CD4-positive, alpha-beta T cell treated with Interleukin-21 for 1 hour (primary cell): Measurements from ENCODE around the gene TBC1D9.

ENCODE experiments used
- DNase-seq: peaks from one replicate; pipeline ENCODE4 v3.0.0-alpha.2; 2020

The TBC1D9 gene

DNA sequence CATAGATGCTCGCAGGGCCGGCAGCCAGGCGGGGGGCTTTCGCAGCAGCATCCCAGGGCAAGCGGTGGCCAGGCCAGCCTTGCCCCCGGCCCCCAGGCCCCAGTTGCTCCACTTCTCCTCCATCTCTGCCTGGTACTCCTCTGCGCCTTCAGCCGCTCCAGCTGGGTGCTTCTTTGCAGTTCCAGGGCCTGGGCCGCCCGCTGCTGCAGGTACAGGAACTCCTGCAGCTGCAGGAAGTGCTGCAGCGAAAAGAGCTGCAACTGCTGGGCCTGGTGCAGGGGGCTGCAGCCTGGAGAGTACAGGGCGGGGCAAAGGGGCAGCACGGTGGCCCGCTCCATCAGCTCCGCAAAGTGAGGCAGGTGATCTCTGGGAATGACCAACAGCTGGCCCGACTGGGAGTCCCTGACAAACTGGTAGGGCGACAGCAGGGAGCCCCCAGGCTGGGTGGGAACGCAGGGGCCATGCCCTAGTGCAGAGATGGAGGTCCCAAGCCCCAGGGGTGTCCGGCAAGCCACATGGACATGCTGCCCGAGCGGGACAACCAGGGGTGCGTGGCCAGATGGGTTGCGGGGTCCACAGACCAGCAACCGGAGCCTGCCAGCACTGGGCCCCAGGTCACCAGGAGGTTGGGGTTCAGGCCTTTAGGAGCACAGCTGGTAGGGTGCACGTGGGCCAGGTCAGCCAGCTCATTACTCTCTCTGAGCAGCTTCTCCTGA lies 111.6 kb downstream of the TBC1D9 start:
- no peak for DNase-seq

DNA sequence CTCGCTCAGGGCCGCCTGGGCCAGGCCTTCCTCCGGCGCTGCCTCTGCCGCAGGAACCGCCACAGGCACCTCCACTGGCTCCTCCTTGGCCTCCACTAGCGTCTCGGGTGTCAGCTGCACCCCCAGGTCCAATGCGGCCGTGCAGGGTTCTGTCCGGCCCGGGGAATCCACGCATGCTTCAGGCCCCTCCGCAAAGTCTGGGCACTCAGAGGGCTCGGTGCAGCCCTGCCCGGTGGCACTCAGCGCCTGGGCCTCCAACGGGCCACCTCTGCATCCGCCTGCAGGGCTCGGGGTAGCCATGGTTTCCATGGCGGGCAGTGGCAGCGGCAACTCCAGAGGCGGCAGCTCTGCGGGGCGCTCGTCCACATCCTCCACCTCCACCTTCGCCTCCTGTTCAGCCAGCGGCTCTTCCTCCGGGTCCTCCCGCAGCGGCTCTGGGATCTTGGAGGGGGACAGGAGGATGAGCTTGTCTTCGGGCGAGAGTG lies 112.6 kb downstream of the TBC1D9 start:
- no peak for DNase-seq

GRCh38 chr4:140642674-140643437 lies 113.3 kb downstream of the TBC1D9 start:
- no peak for DNase-seq

GRCh38 chr4:140641789-140642439 lies 114.3 kb downstream of the TBC1D9 start:
- no peak for DNase-seq

- no peak for DNase-seq
Measured at GRCh38 chr4:140641105-140641555, 115.1 kb downstream of the TBC1D9 start.

DNA sequence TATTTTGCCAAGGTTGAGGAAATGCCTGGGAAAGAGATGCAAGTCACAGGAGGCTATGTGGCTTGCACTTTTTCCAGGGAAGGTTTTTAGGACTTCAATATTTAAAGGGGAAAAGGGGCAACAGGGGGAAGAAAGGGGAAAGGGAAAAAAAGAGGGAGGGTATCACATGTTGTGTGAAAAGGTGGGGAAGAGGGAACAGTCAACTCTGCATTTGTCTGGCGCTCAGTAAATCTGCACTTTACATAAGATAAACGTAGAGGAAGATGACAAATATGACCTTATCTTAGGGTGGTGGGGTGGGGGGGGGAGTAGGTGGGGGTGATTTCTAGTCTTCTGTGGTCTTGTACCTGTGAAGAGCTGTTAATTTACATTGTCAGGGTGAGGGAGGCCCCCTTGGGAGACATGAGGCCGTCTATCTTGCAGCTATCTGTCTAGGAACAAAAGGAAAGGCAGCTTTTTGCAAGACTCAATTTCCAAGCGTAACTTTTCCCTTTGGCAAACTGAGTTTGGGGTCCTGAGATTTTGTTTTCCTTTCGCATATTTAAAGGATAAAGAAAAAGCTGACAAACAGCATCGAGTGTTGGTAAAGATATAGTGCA lies 115.9 kb downstream of the TBC1D9 start:
- DNase-seq, result no peak

GRCh38 chr4:140639066-140639465 lies 117.1 kb downstream of the TBC1D9 start:
- DNase-seq, result no peak

- peak; percentile 34 for DNase-seq
Measured at GRCh38 chr4:140637836-140638235, 118.3 kb downstream of the TBC1D9 start.

GRCh38 chr4:140635606-140636005 lies 120.6 kb downstream of the TBC1D9 start:
- DNase-seq, result no peak

DNA sequence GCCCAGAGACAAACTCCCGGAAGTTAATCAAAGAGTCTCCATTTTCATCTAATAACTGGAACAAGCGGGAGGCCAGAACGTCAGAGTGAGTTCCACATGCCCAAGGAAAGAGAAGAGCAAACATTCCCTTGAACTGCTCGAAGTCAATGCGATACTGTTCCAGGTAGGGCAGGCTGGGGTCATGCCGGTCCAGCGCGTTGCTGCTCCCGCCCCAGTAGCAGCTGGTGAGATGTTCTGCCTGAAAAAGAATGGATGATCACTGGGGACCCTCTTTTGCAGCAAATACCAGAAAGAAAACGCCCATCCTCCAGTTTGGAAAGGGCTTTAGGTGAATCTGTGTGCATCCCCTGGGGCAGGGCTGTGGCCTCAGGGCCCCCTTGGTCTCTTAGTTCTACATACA lies 122.2 kb downstream of the TBC1D9 start:
- DNase-seq, result no peak

- no peak for DNase-seq
Measured at GRCh38 chr4:140633124-140633523, 123.1 kb downstream of the TBC1D9 start.

DNA sequence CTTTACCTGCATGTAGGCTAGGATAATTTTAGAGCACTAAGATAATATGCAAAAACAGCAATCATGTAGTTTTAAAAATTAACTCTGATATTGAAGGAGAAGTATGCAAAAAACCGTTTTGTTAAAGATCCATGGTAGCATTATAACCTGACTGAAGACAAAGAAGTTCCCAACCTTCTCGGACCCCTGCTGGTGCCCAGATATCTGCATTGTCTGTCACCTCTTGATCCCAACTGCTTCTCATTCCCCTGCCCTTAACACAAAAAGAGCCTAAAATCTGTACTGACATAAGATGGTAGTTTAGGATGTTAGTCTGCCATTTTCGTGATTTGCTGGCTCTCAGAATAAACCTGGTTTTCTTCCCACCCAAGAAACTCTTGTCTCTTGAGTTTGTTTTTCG lies 125.9 kb downstream of the TBC1D9 start:
- no peak for DNase-seq

GRCh38 chr4:140628016-140628415 lies 128.2 kb downstream of the TBC1D9 start:
- no peak for DNase-seq

DNA sequence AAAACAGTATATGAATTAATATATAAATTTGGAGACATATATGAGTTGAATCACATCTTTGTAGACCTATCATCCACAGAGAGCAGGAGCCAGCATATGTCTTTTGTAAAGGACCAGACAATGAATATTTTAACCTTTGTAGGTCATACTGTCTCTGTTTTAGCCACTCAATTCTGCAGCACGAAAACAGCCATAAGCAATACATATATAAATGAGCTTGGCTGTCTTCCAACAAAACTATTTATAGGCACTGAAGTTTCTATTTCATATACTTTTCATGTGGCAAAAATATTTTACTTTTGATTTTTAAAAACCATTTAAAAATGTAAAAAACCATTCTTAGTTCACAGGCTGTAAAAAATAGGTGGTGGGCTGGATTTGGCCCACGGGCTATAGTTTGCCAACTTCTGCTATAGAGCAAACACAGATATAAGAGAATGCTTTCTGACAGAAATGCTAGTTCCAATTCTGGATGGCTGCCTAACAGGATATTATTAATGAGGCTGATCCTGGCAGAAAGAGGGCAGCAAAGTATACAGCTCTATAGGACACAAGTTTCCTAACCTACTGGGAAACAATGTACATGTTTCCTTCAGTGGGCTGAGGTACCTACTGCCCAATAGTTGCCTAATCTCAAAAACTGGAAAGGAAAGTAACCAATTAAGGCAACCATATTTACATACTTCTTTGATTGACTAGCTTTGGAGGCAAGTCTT lies 129.4 kb downstream of the TBC1D9 start:
- no peak for DNase-seq

DNA sequence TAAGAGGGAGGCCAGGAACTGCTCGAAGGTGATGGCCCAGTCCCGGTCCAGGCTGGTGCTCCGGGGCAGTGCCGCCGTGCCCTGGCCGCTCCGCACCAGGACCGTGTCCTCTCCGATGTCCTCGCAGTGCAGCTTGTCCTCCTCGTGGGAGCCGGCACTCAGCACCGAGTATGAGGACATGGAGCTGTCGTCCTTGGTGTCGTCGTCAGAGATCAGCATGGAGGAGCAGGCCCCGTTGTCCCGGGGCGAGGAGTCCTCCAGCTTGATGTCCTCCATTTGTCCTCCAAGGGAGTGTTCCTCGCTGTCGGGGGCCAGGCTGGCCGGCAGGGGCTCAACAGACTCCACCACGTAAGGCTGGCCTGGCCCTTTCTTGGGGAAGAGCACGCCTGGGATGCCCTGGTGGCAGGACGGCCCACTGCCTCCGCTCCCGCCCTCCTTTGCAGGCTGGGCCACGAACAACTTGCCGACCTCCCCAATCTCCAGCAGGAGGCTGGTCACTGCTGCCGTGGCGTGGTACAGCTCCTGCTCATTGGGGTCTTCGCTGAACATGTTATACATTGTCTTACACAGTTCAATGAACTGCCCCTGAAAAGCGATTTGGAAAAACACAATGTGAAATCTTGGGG lies 133.7 kb downstream of the TBC1D9 start:
- no peak for DNase-seq

- DNase-seq, result no peak
Measured at GRCh38 chr4:140621161-140621560, 135.0 kb downstream of the TBC1D9 start.

- no peak for DNase-seq
Measured at GRCh38 chr4:140617499-140618248, 138.5 kb downstream of the TBC1D9 start.

DNA sequence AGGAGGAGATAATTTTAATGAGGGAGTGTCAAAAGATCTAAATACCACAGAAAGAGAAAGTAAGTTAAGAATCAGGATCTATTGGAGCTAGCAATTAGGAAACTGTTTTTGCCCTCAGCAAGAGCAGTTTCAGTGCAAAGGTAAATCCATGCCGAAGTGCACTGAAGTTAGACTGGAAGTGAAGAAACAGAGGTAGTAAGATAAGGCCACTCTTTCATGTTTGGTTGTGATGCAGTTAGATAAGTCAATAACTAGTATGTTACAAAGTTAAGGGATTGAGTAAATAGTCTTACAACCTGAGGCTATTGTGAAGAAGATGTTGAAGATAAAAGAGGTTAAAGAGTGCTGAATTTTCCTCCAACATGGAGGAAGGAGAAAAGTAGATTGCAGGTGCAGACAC lies 140.7 kb downstream of the TBC1D9 start:
- DNase-seq, result no peak

GRCh38 chr4:140612357-140612756 lies 143.8 kb downstream of the TBC1D9 start:
- DNase-seq, result no peak

- no peak for DNase-seq
Measured at GRCh38 chr4:140611854-140612253, 144.3 kb downstream of the TBC1D9 start.
